ENCODE results near the gene CCL15.
"Not testable (repeated sequence)": the region's sequence is repeated elsewhere in the genome, so short reads cannot be mapped to it uniquely, and the experiment has no call there.

The CCL15 gene, protein sequence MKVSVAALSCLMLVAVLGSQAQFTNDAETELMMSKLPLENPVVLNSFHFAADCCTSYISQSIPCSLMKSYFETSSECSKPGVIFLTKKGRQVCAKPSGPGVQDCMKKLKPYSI

DNA sequence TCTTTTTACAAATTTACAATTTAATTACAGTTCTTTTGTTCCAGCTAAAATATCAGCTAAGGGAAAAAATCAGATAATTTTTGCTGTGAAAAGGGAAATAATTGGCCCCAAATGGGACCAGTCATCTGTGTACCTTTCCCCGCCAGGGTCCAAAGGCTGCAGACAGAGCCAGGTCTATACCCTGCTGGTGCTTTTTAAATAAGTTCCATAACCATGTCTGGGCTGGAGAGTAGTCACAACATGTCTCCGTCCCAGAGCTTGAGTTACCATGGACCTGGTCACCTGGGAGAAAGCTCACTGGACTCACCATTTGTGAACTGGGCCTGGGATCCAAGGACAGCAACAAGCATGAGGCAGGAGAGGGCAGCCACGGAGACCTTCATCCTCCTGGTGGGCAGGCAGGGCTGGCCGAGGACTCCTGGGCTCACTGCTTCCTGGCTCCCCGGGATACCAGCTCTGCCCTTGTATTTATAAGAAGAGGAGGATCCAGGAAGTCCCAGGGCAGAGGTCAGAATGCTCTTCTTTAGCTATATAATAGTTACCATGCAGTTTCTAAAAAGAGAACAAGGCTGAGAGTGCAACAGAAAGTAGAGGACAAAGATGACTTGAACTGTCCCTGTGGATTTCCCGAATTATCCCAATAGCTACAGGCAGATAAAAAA lies at the start of gene CCL15:
TSS of gene CCL15 (minus strand) at position 444 of the 662 bp plus-strand sequence. CDS start at position 383, 61 bp downstream.
- DNase-seq = no peak

DNA sequence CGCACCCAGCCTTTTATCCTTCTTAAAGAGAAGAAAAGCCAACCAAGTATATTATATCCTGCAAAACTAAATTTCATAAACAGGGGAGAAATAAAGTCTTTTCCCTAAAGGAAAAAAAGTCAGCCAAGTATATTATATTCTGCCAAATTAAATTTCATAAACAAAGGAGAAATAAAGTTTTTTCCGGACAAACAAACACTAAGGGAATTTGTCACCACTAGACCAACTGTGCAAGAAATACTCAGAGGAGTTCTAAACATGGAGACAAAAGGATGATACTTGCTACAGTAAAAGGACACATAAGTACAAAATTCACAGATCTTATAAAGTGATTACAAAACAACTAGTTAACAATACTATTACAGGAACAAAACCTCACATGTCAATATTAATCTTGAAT lies 48.3 kb upstream of the CCL15 start:
- no peak for DNase-seq

DNA sequence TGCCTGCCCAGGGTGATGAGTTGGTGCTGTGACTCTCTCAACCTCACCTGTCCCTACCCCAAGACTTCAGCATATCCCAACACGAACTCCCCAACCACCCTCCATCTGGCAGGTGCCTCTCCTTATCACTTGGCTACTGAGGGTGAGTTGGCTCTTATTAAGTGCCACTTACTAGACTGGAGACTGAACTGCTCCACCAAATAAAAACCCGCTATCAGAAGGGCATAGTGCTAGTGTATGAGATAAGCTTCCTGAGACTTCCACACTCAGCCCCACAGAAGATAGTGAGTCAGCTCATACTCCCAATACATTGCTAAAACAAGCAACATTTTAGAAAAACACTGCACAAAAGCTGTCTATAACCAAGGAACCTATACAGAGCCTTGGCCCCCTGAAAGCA lies 46.7 kb upstream of the CCL15 start:
- DNase-seq = no peak

DNA sequence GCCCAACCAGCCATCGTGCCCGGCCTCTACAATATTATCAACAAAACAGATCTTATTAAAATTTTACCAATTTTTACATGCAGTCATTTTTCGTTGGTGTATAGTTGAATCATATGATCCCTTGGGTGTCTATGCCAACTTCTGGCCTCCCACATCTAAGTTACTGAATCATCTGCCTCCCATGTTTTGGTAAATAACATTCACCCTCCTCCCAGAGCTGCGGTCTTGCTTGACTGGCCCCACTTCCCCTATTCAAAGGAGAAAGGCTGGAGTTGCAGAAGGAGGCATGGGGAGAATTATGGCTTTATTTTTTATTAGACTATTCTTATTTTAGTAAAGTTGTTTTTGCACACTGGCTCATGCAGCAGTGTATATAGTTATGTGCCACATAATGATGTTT lies 34.9 kb upstream of the CCL15 start:
- no peak for DNase-seq

DNA sequence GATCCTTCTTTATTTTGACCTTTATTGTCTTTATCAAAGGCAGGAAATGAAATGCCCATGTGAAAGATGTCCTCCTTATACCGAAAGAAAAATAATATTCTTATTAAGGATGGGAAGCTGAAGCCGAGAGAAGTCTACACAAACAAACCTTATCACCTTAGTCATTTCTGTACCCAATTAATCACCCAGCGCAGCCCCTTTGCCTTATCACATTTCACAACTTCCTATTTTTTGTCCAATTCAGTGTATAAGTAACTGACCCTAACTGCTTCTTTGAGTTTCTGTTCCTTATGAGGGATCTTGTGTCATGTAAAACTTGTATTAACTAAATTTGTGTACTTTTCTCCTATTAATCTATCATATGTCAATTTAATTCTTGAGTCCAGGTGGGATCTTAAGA lies 32.8 kb upstream of the CCL15 start:
- no peak for DNase-seq

DNA sequence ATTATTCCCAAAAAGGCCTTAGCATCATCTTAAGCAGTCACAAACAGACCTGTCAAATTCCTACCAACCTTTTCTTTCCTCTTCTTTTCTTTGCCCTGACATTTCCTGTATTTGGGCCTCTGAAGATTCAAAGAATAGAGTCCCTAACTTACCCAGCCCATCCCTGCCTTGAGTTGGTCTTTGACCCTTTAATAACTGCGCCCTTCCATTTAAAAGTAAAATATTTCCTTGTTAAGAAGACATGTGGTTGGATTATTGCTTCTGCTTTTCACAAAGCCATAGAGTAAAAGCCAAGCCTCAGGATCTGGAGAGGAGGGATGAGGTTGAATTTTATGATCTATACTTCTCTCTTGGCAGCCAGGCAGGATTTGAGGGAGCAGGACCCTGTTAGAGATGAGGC lies 29.6 kb upstream of the CCL15 start:
- DNase-seq = no peak

DNA sequence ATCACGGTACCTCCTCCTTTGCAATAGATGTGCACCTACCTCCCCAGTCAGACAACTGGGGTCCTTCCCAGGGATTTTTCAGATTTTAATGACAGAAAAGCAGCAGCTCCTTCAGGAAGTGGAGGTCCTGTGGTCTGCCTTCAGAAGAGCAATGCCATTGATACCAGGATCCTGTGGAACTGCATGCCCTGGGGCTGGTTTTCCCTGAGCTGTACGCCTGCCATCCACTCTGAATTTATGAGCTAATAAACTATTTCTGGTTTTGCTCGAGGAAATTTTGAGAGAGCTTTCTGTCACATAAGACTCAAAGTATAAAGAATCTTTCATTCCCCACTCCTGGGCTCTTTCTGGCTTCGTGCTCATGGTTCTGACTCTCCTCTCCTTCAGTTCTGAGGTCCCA lies 26.4 kb upstream of the CCL15 start:
- no peak for DNase-seq

DNA sequence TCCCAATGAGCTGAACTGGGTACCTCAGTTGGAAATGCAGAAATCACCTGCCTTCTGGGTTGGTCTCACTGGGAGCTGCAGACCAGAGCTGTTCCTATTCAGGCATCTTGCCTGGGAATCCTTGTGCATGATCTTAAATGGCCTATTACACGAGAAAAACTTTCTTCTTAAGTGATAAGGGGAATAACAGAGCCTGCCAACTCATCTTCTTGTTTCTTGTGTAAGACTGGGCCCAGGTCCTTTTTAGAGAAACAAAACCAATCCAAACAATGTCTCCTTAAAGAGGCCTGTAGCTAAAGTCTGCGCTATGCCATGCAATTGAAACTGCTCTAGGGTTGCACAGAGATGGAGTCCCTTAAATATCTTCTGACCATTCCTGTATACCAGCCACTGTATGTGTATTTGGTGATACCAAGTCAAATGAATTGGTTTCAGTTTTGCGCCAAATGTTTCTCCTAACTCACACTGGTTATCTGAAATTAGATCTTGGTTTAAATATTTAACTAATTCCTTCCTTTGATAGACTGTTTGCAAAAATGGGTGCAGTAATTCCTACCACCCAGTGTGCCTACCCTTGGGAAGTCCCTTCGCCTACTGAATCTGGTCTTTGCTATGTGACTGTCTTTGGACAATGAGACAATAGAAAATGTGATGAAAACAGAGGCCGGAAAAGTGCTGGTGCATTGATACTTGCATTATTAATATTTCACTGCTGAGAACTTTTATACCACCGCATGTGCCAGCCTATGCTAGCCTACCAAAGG lies 22.9 kb upstream of the CCL15 start:
- DNase-seq = no peak

DNA sequence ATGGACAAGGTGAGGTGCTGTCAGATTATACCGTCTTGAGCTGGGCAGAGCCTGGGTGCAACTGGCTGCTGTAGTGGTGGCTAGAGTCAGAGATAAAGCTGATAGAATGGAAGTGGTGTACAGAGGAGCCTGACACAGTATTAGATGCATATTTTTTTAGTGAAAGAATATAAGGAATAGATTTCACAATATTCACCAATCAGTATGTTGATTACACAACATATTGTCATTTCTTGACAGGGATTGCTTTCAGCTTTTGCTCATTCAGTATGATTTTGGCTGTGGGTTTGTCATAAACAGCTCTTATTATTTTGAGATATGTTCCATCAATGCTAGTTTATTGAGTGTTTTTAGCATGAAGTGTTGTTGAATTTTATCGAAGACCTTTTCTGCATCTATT lies 18.1 kb upstream of the CCL15 start:
- DNase-seq = no peak

DNA sequence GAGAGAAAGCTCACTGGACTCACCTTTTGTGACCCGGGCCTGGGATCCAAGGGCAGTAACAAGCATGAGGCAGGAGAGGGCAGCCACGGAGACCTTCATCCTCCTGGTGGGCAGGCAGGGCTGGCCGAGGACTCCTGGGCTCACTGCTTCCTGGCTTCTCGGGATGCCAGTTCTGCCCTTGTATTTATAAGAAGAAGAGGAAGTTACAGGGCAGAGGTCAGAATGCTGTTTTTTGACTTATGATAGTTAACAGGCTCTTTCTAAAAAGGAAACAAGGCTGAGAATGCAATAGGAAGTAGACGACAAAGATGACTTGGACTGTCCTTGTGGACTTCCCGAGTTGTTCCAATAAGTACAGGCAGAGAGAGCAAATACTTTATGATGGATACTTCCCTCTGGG lies 16.4 kb upstream of the CCL15 start, which contains the start of gene CCL23:
TSS of gene CCL23 (minus strand) at position 174 of the 400 bp plus-strand sequence. CDS start at position 99, 75 bp downstream.
- no peak for DNase-seq

DNA sequence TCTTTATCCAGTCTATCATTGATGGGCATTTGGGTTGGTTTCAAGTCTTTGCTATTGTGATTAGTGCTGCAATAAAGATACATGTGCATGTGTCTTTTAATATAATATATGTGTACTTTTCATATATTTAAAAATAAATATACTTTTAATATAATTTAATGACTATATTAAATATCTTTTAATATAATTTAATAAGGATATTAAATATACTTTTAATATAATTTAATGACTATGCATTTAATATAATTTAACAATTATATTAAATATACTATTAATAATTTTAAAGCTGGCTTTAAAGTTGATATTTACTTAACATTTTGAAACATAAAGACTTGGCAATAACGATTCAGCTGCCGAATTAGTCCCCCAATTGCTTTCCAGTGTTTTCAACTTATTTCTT lies 15.2 kb upstream of the CCL15 start:
- no peak for DNase-seq

DNA sequence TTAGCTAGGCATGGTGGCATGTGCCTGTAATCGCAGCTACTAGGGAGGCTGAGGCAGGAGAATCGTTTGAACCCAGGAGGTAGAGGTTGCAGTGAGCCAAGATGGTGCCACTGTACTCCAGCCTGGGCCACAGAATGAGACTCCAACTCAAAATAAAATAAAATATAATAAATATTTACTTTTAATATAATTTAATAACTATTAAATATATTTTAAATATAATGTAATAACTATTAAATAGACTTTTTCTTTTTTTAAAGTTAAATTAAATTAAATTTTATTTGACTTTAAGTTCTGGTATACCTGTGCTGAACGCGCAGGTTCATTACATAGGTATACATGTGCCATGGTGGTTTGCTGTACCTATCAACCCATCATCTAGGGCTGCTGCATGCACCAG lies 14.5 kb upstream of the CCL15 start:
- not testable (repeated sequence) for DNase-seq

DNA sequence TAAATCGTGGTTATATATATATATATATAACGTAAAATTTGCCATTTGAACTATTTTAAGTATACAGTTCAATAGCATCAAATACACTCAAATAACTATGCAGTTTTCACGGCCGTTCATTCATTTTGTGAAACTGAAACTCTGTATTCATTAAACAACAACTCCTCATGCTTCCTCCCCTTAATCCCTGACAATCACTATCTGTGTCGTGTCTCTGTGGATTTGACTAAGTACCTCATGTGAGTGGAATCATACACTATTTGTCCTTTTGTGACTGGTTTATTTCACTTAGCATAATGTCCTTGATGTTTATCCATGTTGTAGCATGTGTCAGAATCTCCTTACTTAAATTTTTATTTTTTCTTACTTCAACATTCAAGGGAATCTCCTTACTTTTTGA lies 13.6 kb upstream of the CCL15 start:
- no peak for DNase-seq

DNA sequence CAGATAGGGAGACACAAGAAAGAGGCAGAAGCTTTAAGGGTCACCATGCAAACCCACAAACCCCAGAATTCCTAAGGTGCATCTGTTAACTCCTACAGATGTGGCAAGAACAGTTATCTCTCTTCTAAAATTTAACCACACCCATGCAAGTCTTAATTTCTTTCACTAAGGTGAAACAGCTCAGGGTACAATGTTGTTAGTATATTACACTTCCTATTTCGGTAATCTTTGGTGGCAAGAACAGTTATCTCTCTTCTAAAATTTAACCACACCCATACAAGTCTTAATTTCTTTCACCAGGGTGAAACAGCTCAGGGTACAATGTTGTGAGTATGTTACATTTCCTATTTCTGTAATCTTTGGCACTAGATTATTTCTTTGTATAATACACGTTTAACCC lies 9.8 kb upstream of the CCL15 start:
- DNase-seq = no peak

DNA sequence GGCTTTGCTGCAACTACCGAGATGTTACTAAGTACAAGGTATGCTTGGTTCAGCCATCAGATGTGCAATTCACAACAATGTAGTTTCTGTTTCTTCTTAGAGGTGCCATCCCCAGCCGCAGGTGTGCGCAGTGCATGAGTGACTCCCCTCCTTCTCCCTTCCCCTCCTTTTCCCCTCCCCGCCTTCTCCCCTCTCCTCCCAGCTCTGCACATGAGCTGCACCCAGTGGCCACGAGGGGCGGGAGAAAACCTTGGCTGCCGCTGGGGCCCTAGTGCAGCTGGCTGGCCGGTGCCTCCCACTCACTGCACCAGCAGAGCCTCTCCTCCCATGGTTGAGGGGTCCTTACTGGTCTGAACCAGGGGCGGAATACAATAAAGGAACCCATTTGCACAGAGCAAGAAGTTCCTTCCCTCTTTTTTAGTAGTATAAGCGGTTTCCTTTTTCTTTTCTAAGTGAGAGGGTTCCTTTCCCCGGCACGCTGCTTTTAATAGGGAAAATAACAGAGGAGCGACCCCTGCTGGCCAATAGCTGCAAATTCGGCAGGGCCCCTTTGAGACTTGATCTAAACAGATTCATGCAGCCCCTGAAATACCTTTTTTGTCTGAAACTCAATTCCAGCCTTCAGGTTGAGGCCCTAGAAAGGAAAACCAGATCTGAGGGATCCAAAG lies 7.8 kb upstream of the CCL15 start:
- DNase-seq = no peak

DNA sequence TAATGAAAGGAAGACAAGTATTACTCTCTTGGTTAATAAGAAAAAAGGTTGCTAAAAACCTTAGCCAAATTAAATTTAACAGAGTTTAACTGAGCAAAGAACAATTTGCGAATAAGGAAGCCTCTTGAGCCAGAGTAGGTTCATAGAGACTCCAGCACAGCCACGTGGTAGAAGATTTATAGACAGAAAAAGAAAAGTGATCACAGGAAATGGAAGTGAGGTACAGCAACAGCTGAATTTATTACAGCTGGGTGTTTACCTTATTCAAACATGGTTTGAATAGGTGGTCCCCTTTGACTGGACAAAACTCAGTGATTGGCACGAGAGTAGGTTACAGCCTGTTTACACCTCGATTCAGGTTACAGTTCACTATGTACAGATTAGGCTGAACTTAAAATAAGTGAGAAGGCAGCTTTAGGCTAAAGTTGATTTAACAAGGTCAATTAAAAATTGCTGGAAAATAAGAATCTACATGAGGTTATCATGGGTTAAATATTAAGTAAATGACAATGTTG lies 3.3 kb upstream of the CCL15 start:
- DNase-seq = no peak

DNA sequence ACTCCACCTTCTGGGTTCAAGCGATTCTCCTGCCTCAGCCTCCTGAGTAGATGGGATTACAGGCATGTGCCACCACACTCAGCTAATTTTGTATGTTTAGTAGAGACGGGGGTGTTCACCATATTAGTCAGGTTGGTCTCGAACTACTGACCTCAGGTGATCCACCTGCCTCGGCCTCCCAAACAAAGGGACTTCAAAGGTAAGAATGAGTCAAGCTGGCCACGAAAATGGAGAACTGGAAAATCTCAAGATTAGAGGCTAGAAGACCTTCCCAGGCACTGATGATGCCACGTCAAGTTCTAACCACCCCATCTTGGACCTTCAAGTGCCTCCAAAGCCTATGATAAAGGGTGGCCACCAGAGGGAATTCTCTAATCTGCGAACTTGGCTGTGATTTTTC lies 1.3 kb upstream of the CCL15 start:
- no peak for DNase-seq

DNA sequence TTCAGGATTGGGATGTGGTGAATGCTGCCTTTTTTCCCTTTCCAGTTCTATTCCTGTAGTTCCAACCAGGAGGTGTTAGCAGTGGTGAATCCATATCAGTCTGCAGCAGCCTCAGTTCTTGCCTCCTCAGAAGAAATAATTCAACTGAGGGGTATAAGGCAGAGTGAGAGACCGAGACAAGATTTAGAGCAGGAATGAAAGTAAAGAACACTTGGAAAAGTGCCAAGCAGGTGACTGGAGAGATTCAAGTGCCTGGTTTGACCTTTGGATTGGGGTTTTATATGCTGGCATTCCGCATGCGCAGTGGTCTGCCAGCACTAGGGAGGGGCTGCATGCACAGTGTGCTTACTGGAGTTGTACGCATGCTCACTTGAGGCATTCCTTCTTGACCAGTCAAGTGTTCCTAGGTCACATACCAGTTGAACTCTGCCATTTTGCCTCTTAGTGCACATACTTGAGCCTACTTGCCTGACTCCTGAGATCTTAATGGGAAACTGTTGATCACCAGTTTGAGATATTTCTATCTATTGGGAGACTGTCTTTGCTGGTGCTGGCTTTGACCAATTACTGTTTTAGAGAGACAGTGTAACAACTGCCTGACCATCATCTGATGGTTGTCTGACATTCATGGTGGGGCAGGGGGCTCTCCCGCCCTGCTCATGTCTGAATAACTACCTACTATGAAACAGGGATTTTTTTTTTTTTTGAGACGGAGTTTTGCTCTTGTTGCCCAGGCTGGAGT lies 680 bp upstream of the CCL15 start:
- no peak for DNase-seq

DNA sequence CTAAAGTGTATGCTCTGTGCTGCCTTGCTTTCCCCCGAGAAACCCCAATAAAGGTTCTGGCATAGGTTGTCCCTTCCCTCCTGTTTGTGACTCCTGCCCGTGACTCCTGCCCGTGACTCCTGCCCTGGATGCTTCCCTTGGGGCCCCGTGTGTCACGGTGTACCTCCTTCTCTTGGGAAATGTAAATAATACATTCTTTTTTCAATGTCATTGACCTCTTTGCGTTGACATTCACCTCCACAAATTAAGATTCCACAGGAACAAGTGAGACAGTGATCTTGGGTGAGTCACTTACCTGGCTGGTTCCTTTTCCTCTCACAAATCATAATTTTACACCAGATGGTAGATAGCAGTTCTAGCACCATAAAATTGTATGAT lies 632 bp downstream of the CCL15 start:
- no peak for DNase-seq

DNA sequence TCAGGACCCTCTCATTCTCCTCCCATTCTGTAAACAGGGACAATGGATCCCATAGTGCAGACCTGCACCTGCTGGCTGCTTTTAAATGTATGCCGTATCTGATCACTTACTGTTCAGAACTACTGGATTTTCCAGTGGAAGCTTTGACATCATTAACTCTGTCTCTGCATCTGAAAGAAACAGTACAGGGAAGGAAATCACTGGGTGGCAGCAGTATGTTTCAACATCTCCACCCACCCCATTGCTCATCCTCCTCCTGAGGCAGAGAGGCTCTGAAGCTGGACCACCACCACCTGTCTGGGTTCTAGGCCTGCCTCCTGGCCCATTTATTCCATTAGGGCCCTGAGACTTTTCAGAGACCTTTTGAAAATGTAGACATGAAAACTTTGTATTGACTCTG lies 2.6 kb downstream of the CCL15 start:
- DNase-seq = no peak

DNA sequence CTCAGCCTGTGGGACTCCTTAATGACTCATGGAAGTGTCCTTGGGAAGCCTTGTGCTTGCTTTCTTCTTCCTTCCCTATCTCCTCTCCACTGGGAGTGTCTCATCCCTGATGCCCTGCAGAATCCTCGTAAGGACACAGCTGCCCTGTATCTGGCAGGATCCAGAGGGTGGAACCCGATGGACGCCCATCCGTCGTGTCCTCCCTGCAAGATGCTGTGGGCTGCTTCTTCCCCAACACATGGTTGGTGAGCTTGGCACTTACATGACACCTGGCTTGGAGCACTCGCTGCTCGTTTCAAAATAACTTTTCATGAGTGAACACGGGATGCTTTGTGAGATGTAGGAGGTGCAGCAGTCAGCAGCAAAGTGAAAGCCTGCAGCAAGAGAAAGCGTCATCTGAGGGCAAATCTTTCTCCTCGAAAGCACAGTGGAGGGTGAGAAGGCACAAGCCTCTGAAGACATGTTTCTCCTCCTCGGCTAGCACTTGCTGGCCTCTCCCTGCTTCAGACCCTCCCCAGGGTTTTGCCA lies 3.3 kb downstream of the CCL15 start:
- DNase-seq = no peak

DNA sequence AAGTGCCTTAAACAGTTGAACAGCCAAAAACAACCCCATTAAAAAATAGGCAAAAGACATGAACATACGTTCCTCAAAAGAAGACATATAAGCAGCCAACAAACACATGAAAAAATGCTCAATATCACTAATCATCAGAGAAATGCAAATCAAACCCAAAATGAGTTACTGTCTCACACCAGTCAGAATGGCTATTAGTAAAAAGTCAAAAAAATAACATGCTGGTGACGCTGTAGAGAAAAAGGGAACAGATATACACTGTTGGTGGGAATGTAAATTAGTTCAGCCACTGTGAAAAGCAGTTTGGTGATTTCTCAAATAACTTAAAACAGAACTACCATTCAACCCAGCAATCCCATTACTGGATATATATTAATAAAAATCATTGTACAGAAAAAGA lies 6.0 kb downstream of the CCL15 start:
- DNase-seq = not testable (repeated sequence)

DNA sequence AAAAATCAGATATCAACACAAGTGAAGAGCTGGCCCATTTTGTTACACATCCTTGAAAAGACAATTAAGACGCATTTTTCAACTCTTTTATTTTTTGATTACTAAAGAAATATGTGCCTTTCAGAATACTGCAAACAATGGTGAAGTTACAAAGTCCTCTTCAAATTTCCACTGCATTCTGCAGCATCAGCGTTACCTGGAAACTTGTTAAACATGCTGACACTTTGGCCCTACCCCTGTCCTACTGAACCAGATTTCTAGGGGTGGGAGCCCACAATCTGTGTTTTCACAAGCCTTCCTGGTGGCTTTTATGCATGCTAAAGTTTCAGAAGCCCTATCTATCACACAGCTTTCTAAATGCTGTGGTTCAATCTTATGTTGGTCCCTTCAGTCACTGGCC lies 10.3 kb downstream of the CCL15 start:
- DNase-seq = no peak
